H1 (cell line): ENCODE results near the gene PSD2. TPM values are rescaled to one million over a fixed set of nuclear protein-coding genes. Genes with fewer than 3 reads are reported as not detected.

Experiments used
- CTCF ChIA-PET: fragments of 300-600 bp; sonication (Branson Sonifier 250); formaldehyde crosslinking; loops from one replicate; lab custom pipeline; 2021; ENCODE audit not compliant: partially characterized antibody; lab: Charles Lee
- POLR2A ChIA-PET: fragments of 300-600 bp; sonication (Branson Sonifier 250); formaldehyde crosslinking; loops from one replicate; lab custom pipeline; 2021; ENCODE audit warnings: inconsistent platforms; ENCODE audit not compliant: partially characterized antibody; lab: Charles Lee
- DNase-seq, 2 experiments: peaks; one replicate each; pipeline versions ENCODE4 v3.0.0 to v3.0.0-alpha.2; 2010 to 2022; ENCODE audit warnings: low spot score in 2 of 2, low read depth in 1 of 2, mixed read lengths in 1 of 2
- FAIRE-seq: peaks from 2 replicates; lab custom pipeline; 2011; peaks lifted over from hg19 to GRCh38; lab: Jason Lieb, UNC
- H2AFZ ChIP-seq: 2 replicates; pipeline ENCODE4 v1.8.1; 2012; ENCODE audit warnings: low read length, inconsistent platforms
- H2AK5ac ChIP-seq: 2 replicates; pipeline ENCODE4 v1.6.1; 2013; ENCODE audit warnings: low read depth, low read length
- H2BK120ac ChIP-seq: replicated peaks from 2 replicates; pipeline ENCODE3; 2013; ENCODE audit warnings: low read depth, low read length, inconsistent platforms
- H2BK12ac ChIP-seq: 2 replicates; pipeline ENCODE4 v1.6.1; 2013; ENCODE audit warnings: low read depth, low read length
- H2BK15ac ChIP-seq: 2 replicates; pipeline ENCODE4 v1.6.1; 2013; ENCODE audit warnings: low read length
- H2BK20ac ChIP-seq: 2 replicates; pipeline ENCODE4 v1.6.1; 2013; ENCODE audit warnings: low read length
- H2BK5ac ChIP-seq: 2 replicates; pipeline ENCODE4 v1.6.1; 2013; ENCODE audit warnings: low read depth, low read length
- H3K14ac ChIP-seq: 2 replicates; pipeline ENCODE4 v1.6.1; 2013; ENCODE audit warnings: inconsistent platforms; ENCODE audit not compliant: insufficient read length
- H3K18ac ChIP-seq: 2 replicates; pipeline ENCODE4 v1.6.1; 2013; ENCODE audit warnings: low read length; ENCODE audit errors: extremely low read depth
- H3K23ac ChIP-seq: 2 replicates; pipeline ENCODE4 v1.6.1; 2013; ENCODE audit warnings: inconsistent platforms; ENCODE audit not compliant: insufficient read length
- H3K23me2 ChIP-seq: 2 replicates; pipeline ENCODE4 v1.6.1; 2013; ENCODE audit warnings: low read depth, low read length
- H3K27ac ChIP-seq: 2 replicates; pipeline ENCODE4 v1.6.1; 2011; ENCODE audit warnings: low read depth, low read length, inconsistent platforms
- H3K27me3 ChIP-seq, 4 experiments: replicated peaks in 1 of 4; 1 replicate in 1 of 4; 2 replicates in 3 of 4; pipeline versions ENCODE4 v1.6.1 to v1.8.1; 2011 to 2013; ENCODE audit warnings: low read length in 3 of 4, mild to moderate bottlenecking in 3 of 4, inconsistent platforms in 2 of 4, mixed read lengths in 2 of 4, moderate library complexity in 1 of 4; ENCODE audit not compliant: control insufficient read depth in 3 of 4, insufficient read depth in 3 of 4; ENCODE audit errors: extremely low read depth in 1 of 4
- H3K36me3 ChIP-seq, 4 experiments: 2 replicates each; pipeline versions ENCODE4 v1.6.1 to v1.8.1; 2011 to 2013; ENCODE audit warnings: mild to moderate bottlenecking in 4 of 4, low read length in 3 of 4, moderate library complexity in 2 of 4, control low read depth in 1 of 4, inconsistent platforms in 1 of 4; ENCODE audit not compliant: insufficient read depth in 4 of 4, control insufficient read depth in 2 of 4
- H3K4ac ChIP-seq: replicated peaks from 2 replicates; pipeline ENCODE3; 2013; ENCODE audit warnings: low read length, low read depth, mixed read lengths, inconsistent platforms; ENCODE audit not compliant: insufficient read length
- H3K4me1 ChIP-seq, 4 experiments: replicated peaks in 1 of 4; 1 replicate in 1 of 4; 2 replicates in 3 of 4; pipeline versions ENCODE4 v1.6.1 to v1.8.1; 2011 to 2013; ENCODE audit warnings: low read length in 3 of 4, inconsistent platforms in 2 of 4, mixed read lengths in 1 of 4; ENCODE audit not compliant: insufficient read depth in 4 of 4, control insufficient read depth in 3 of 4
- H3K4me2 ChIP-seq, 2 experiments: 2 replicates each; pipeline versions ENCODE4 v1.6.1 to v1.8.1; 2011 to 2013; ENCODE audit warnings: low read depth in 2 of 2, low read length in 2 of 2, control low read depth in 1 of 2, inconsistent platforms in 1 of 2, mild to moderate bottlenecking in 1 of 2; ENCODE audit not compliant: insufficient read depth in 1 of 2
- H3K4me3 ChIP-seq, 4 experiments: fragments of 200-600, 300-600 bp in 1 of 4; sonication (generic), shearing (Covaris generic), sonication (Bioruptor Twin) in 1 of 4; 2 replicates each; pipeline versions ENCODE4 v1.5.1 to v1.8.1; 2011 to 2016; ENCODE audit warnings: low read length in 4 of 4, low read depth in 3 of 4, control low read depth in 2 of 4, inconsistent platforms in 2 of 4, mild to moderate bottlenecking in 2 of 4, mixed read lengths in 1 of 4, moderate library complexity in 1 of 4; ENCODE audit not compliant: insufficient read depth in 2 of 4; ENCODE audit errors: extremely low read depth in 1 of 4
- H3K56ac ChIP-seq: replicated peaks from 2 replicates; pipeline ENCODE3; 2013; ENCODE audit warnings: low read depth, mild to moderate bottlenecking, mixed read lengths, low read length, inconsistent platforms; ENCODE audit not compliant: insufficient read length
- H3K79me1 ChIP-seq: 2 replicates; pipeline ENCODE4 v1.6.1; 2013; ENCODE audit warnings: low read depth, low read length, control low read depth
- H3K79me2 ChIP-seq, 2 experiments: 2 replicates each; pipeline versions ENCODE4 v1.6.1 to v1.8.1; 2012 to 2013; ENCODE audit warnings: low read length in 2 of 2, mild to moderate bottlenecking in 2 of 2, inconsistent platforms in 1 of 2; ENCODE audit not compliant: insufficient read depth in 2 of 2, control insufficient read depth in 1 of 2
- H3K9ac ChIP-seq, 4 experiments: replicated peaks in 1 of 4; 1 replicate in 1 of 4; 2 replicates in 3 of 4; pipeline versions ENCODE4 v1.6.1 to v1.8.1; 2011 to 2013; ENCODE audit warnings: low read depth in 3 of 4, low read length in 3 of 4, control low read depth in 2 of 4, mild to moderate bottlenecking in 2 of 4, moderate library complexity in 2 of 4, inconsistent platforms in 1 of 4; ENCODE audit errors: extremely low read depth in 1 of 4
- H3K9me3 ChIP-seq, 2 experiments: 2 replicates each; pipeline versions ENCODE4 v1.6.1 to v1.8.1; 2012 to 2013; ENCODE audit warnings: mild to moderate bottlenecking in 2 of 2, moderate library complexity in 2 of 2, control low read depth in 1 of 2, inconsistent platforms in 1 of 2, low read depth in 1 of 2, low read length in 1 of 2, mixed read lengths in 1 of 2; ENCODE audit not compliant: insufficient read depth in 2 of 2
- H4K20me1 ChIP-seq, 2 experiments: replicated peaks in 1 of 2; 2 replicates each; pipeline versions ENCODE3 to v1.8.1; 2011 to 2013; ENCODE audit warnings: inconsistent platforms in 2 of 2, low read length in 2 of 2, mild to moderate bottlenecking in 1 of 2; ENCODE audit not compliant: insufficient read depth in 2 of 2, control insufficient read depth in 1 of 2
- H4K5ac ChIP-seq: 2 replicates; pipeline ENCODE4 v1.6.1; 2013; ENCODE audit warnings: low read length, low read depth, mixed read lengths, inconsistent platforms; ENCODE audit not compliant: insufficient read length
- H4K8ac ChIP-seq: 2 replicates; pipeline ENCODE4 v1.8.0; 2013; ENCODE audit warnings: mild to moderate bottlenecking, moderate library complexity, low read length, inconsistent platforms; ENCODE audit not compliant: insufficient read depth; ENCODE audit errors: extremely low read depth
- H4K91ac ChIP-seq: replicated peaks from 2 replicates; pipeline ENCODE3; 2013; ENCODE audit warnings: low read length, mixed read lengths, inconsistent platforms; ENCODE audit not compliant: insufficient read length
- CBX8 ChIP-seq: fragments of 300-800, 300-1000 bp; sonication (generic); IDR thresholded peaks from 2 replicates; pipeline ENCODE4 v1.7.1; 2016; ENCODE audit warnings: low read depth, low read length, borderline replicate concordance
- EGR1 ChIP-seq: IDR thresholded peaks from 2 replicates; pipeline ENCODE4 v1.6.1; 2011; ENCODE audit warnings: low read depth, low read length, borderline replicate concordance
- EZH2 ChIP-seq: fragments of 200-600 bp; sonication (generic); IDR thresholded peaks from 2 replicates; pipeline ENCODE4 v1.7.1; 2012; ENCODE audit warnings: low read depth, mild to moderate bottlenecking, moderate library complexity, low read length, inconsistent platforms; ENCODE audit not compliant: severe bottlenecking
- GTF2F1 ChIP-seq: IDR thresholded peaks from 2 replicates; pipeline ENCODE4 v1.6.1; 2012; ENCODE audit warnings: low read depth, low read length, improper control_type of control experiment, borderline replicate concordance
- HDAC6 ChIP-seq: IDR thresholded peaks from one replicate; pipeline ENCODE4 v1.7.1; 2012; ENCODE audit warnings: low read depth, mild to moderate bottlenecking, inconsistent platforms, low read length, moderate library complexity
- SAP30 ChIP-seq: fragments of 300-600 bp; sonication (generic); IDR thresholded peaks from 2 replicates; pipeline ENCODE4 v1.7.1; 2012; ENCODE audit warnings: low read length, moderate library complexity, mild to moderate bottlenecking, inconsistent platforms; ENCODE audit not compliant: insufficient read depth, insufficient replicate concordance
- TAF1 ChIP-seq: IDR thresholded peaks from 2 replicates; pipeline ENCODE4 v1.6.1; 2011; ENCODE audit warnings: mild to moderate bottlenecking, low read depth, low read length
- TEAD4 ChIP-seq: IDR thresholded peaks from 2 replicates; pipeline ENCODE4 v1.6.1; 2012; ENCODE audit warnings: low read depth, low read length, inconsistent platforms, mixed read lengths
- WGBS, 2 experiments: shearing (Covaris generic) in 1 of 2; methylation state at CpG; one replicate each; pipeline versions ENCODE4 v1.1.6 to v1.1.7; 2013 to 2015; ENCODE audit warnings: low lambda C conversion rate in 2 of 2, mixed read lengths in 2 of 2, inconsistent platforms in 1 of 2, low coverage in 1 of 2, missing lambda C conversion rate in 1 of 2; ENCODE audit not compliant: insufficient replicate concordance in 2 of 2, insufficient coverage in 1 of 2, insufficient read length in 1 of 2; ENCODE audit errors: extremely low coverage in 1 of 2, missing lambda C conversion rate in 1 of 2; 5-methylcytosine and 5-hydroxymethylcytosine counted together
- polyA plus RNA-seq, 7 experiments: library from polyadenylated mRNA; depleted of rRNA in 3 of 7; stranded (reverse) in 5 of 7; unstranded in 2 of 7; fragments of >200 nt in 5 of 7; fragments of 200-250 nt in 2 of 7; gene quantifications; 1 replicate in 5 of 7; 2 replicates in 1 of 7; 4 replicates in 1 of 7; pipeline versions ENCODE4 v1.2.1 to v1.2.3, GENCODE V29; 2011 to 2013; ENCODE audit warnings: missing spikeins in 2 of 7, mixed read lengths in 2 of 7
- total RNA-seq: library from RNA; stranded (reverse); fragmentation: NEBNext Ultra II Directional; extraction: Animal tissue kit (Norgen Biotek cat#: 25700); gene quantifications from 2 replicates; pipeline ENCODE4 v1.2.1, GENCODE V29; 2021

The PSD2 gene
- total and polyA plus RNA-seq, 2 of the 8 experiments (the other 6 are each of a cell fraction or from before 2014, with no cell fraction given): 0.06 to 0.14 TPM

- DNase-seq (no peak), FAIRE-seq (no peak)
- H3K36me3 ChIP-seq: no peaks in the 10 kb centered on the region
- no peak overlapping the region for H3K18ac ChIP-seq
- no peak overlapping the region for H2BK12ac ChIP-seq
- H3K4me3 ChIP-seq: no peak overlapping the region
- POLR2A ChIA-PET: interaction anchor here (0.9 kb wide), 1 partner anchor 9 kb away, joined by 3 read pairs; no protein-coding TSS in a partner anchor
- no peak overlapping the region for H2AFZ ChIP-seq
- H4K5ac ChIP-seq: no peak overlapping the region
- H2BK120ac ChIP-seq: no peak overlapping the region
- no peak overlapping the region for H3K9ac ChIP-seq
- no peak overlapping the region for H3K27ac ChIP-seq
- H3K4me1 ChIP-seq: peaks cover 0 to 2% (median 1%) of the 10 kb centered on the region in 4 experiments; a peak in 4 of 7 replicates
- no peak overlapping the region for H2BK15ac ChIP-seq
- H3K27me3 ChIP-seq: peaks cover 5 to 27% (median 19%) of the 10 kb centered on the region in 4 experiments
- H3K79me1 ChIP-seq: no peaks in the 10 kb centered on the region
- peaks cover 0 to 2% of the 10 kb centered on the region in 2 experiments for H4K20me1 ChIP-seq
- H4K91ac ChIP-seq: no peak overlapping the region
- H3K23me2 ChIP-seq: peaks cover 8% of the 10 kb centered on the region; the same call in 1 of the 2 replicates
- H3K56ac ChIP-seq: no peak overlapping the region
- no peak overlapping the region for H3K14ac ChIP-seq
- H3K4ac ChIP-seq: no peak overlapping the region
- peak overlapping the region; percentile 42 for H4K8ac ChIP-seq
- no peak overlapping the region for H3K23ac ChIP-seq
- H3K79me2 ChIP-seq: no peaks in the 10 kb centered on the region
- H2BK20ac ChIP-seq: no peak overlapping the region
- H2BK5ac ChIP-seq: no peak overlapping the region
- H3K4me2 ChIP-seq: no peak overlapping the region
- H2AK5ac ChIP-seq: no peak overlapping the region
- CTCF ChIA-PET: interaction anchor here (0.5 to 13.2 kb wide), 12 partner anchors 9 to 242 kb away, joined by 3 to 173 read pairs (median 3); no protein-coding TSS in a partner anchor
- 94% methylated on average over 8 of the region's 8 CpGs; no CpG with 5 or more reads in 1 of the 2 experiments for WGBS, 2 experiments
- H3K9me3 ChIP-seq: no peaks in the 10 kb centered on the region
- TF ChIP-seq EZH2 (no peak), SAP30 (no peak), TAF1 (no peak), CBX8 (no peak), HDAC6 (no peak), GTF2F1 (no peak), TEAD4 (no peak), EGR1 (no peak)
These were observed 57.1 kb downstream of the PSD2 start for GRCh38 chr5:139852696-139853095.
